GM18861 (cell line): Measurements from ENCODE around the gene LZTS3.
"Not testable (repeated sequence)": the region's sequence is repeated elsewhere in the genome, so short reads cannot be mapped to it uniquely, and the experiment has no call there.

ENCODE experiments used
- ATAC-seq: cut with Tn5 transposase; IDR thresholded peaks from one replicate; pipeline ENCODE4 v1.9.1; 2021; ENCODE audit not compliant: unreplicated experiment

Gene LZTS3

DNA sequence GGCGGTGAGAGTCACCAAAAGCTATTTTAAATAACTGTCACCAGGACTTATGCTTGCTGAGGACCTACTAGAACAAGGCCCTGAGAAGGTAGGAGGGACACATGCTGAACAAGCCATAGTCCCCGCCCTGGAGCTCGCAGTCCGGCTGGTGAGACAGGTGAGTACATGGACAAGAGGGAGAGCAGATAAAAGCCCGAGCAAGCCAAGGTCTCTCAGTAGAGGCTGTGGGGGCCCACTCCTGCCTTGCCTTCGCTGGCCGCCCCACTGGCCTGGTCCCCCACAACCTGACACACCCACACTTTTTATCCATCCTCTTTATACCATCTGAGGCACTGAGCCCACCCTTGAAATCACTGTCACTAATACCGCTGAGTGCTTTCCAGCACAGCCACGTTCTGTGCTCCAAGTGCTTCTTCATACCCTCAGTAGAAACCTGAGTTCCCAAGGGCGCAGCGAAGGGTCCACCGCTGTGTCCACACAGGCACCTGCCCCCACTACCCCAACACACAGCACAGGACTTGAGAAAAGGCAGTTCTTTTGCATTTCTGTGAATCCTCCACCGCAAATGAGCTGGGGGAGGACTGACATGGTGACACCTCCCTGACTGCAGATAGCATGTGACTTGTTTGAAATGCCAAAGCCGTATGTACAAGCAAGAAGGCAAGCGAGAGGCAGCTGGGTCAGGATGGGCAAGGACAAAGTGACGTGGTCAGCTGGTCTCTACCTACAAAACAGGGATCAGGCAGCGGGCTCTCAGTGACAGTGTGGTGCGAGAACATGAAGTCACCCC is 19.1 kb upstream of the LZTS3 start:
- no peak for ATAC-seq

DNA sequence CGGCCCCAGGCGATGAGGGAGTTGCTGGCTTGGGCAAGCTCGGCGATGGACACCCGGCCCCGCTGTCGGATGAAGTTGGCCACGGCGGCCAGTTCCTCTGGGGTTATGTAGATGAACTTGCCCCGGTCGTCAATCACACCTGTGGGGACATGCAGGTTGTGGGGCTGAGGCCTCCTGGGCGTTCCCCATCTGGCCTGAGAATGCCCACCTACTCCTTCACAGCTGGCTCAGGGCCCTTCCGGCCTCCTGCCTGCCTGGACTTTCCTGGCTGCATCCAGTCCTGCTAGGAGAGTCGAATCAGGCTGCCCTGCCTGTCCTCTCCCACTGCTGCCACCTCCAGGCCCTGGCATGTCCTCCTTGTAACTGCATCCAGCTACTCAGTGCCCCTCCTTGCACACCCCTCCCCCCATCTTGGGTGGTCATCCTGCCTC is 17.3 kb upstream of the LZTS3 start:
- no peak for ATAC-seq

DNA sequence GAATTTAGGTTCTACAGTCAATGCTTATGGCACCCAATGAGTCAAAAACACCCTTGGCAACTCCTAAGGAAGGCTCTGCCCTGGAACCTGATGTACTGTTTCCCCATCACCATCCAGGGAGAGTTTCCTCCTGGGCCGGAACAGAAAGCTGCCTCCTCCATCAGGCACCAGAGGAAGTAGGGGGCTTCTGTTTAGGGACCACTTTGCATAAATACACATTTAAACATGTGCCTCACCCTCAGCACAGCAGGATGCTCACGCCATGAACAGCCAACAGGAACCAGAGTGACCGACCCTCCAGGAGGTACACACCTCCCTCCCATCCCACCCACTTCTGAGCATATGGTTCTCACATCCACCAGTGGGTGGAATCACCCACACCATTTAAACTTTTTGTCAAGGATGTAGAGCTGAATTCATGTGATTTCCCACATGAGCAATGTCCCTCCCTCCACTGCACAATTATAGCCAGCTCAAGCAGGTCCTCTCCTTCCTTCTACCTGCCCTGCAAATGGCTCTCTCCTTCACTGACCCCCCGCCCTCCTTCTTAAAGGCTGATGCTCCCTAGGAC is 16.3 kb upstream of the LZTS3 start:
- no peak for ATAC-seq

DNA sequence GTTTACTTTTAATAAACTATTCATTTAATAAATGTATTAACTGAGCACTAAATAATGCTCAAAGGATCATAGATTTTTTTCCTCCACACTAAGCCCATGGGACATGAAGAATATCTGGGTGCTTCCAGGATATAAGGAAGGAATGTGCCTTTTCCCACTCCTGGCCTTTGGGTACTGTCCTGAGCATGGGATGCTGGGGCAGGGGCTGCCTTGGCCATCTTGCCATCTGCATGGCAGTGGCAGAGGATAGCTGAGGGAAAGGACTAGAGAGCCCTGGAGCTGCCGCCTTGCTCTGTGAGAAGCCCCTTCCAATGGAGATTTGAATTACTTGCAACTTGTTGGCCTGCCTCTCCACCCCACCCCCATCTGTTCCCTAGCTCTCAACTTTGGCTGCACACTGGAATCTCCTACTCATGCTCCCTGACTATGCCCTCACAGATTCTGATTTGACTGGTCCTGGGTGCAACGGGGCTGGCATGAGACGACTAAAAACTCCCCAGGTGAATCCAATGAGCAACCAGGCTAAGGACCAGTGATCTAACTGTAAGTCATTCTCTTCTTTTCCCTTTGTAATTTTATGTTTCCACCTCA is 15.6 kb upstream of the LZTS3 start:
- no peak for ATAC-seq

DNA sequence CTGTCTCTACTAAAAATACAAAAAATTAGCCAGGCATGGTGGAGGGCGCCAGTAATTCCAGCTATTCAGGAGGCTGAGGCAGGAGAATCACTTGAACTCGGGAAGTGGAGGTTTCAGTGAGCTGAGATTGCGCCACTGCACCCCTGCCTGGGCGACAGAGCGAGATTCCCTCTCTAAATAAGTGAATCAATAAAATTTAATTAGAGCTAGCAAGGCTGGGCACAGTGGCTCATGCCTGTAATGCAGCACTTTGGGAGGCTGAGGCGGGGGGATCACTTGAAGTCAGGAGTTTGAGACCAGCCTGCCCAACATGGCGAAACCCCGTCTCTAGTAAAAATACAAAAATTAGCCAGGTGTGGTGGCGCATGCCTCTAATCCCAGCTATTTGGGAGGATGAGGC is 14.5 kb upstream of the LZTS3 start:
- ATAC-seq: not testable (repeated sequence)

DNA sequence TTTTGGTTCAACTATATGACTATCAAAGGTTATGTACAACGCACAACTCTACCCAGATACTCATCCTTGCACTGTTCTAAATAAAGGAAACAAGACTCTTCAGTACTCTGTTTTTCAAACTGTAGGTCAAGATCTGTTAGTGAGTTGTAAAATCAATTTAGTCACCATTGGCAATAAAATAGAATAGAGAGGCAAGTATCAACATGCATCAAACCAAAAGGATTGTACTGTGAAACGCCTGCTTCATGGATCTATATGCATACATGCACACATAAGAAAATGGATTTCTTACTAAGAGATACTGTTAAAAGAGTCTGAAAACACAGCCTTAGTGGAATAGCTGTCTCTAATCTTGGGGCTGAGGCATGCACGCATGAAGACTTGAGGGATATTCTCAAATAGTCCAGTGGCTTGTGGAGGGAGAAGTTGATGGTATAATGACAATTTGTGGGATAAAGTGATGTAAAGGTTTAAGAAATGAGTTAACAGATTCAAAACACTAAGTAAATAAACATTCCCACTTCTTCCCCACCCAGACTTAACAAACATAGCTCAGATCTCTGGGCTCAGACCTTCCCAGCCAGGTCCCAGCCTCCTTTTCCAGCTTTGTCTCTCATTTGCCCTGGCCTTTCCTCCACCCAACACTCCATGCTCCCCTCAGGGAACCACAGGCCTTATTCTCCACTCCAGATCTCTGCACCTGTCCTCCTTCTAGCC is 10.7 kb upstream of the LZTS3 start:
- ATAC-seq: no peak

DNA sequence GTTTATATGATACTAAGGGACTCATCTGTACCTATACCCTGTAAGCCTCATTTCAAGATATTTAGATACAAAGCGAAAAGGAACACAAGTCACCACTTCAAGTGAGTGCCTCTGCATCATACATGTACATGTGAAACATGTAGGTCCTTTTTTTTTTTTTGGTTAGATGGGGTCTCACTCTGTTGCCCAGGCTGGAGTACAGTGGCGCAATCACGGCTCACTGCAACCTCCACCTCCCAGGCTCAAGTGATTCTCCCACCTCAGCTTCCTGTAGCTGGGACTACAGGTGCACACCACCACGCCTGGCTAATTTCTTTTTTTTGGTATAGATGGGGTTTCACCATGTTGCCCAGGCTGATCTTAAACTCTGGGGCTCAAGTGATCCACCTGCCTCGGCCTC is 9.1 kb upstream of the LZTS3 start:
- ATAC-seq: not testable (repeated sequence)

DNA sequence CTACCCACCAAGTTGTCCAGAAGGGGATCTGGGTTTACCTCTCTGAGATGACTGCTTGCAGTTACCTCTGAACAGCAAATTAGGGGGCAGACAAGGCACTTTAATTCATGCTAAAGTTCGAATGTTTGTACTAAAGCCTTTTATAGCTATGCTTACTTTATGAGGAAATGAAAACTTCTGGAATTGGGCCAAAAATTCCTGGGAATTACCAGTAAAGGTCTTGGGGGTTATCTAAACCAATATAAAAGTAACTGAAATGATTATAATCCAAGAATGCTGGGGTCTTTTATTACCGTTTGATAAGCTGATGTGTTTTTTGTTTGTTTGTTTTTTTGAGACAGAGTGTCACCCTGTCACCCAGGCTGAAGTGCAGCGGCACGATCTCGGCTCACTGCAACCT is 7.9 kb upstream of the LZTS3 start:
- ATAC-seq: no peak

DNA sequence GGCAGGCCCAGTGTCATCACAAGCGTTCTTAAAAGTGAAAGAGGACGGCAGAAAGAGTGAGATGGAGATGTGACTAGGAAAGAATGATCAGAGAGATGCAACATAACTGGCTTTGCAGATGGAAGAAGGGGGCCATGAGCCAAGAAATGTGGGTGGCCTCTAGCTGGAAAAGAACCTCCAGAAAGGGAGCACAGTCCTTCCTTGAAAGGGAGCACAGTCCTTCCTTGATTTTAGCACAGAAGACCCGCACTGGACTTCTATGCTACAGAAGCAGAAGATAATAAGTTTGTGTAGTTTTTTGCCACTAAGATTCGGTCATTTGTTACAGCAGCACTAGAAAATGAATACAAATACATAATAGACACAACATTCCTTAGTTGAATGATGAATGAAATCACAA is 7.0 kb upstream of the LZTS3 start:
- no peak for ATAC-seq

DNA sequence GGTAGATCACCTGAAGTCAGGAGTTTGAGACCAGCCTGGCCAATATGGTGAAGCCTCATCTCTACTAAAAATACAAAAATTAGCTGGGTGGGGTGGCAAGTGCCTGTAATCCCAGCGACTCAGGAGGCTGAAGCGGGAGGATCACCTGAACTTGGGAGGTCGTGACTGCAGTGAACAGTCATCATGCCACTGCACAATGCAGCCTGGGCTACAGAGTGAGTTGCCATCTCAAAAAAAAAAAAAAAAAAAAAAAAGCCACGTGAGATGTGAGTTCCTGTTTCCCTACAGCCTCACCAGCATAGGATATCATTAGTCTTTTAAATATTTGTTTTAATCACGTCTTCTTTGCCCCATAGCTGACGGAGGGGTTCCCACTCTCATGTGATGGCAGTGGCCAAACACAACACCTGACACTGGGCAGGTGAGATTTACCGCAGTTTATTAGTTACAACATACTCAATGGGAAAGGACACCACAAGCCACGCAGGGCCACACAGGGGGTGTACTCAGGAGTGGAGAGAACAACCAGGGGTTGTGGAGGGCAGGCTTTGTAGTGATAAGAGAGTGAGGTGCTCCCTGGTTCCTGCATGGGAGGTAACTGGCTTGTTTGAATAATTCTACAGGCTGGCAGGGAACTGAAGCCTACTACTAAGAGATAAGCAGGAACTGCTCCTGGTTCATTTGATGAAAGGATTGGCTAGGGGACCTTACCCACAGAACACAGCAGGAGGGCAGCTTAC is 4.6 kb upstream of the LZTS3 start:
- ATAC-seq: no peak

DNA sequence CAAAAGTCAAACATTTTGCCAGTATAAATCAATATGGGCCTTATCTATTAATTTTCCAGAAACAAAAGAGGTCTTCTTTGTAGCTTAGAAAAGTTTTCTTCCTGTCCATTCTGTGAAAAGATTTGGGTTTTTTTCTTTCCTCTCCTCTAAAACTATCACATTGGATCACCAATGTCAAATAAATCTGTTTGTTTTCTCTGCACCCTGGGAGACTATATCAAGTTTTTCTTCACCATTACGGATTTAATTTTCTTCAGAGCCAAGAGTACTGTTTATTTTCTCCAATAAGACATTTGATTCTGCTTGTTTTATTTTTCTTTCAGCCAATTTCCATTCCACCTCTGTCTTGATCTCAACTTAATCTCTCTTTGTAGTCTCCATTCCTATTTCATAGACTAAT is 1.9 kb upstream of the LZTS3 start:
- no peak for ATAC-seq

DNA sequence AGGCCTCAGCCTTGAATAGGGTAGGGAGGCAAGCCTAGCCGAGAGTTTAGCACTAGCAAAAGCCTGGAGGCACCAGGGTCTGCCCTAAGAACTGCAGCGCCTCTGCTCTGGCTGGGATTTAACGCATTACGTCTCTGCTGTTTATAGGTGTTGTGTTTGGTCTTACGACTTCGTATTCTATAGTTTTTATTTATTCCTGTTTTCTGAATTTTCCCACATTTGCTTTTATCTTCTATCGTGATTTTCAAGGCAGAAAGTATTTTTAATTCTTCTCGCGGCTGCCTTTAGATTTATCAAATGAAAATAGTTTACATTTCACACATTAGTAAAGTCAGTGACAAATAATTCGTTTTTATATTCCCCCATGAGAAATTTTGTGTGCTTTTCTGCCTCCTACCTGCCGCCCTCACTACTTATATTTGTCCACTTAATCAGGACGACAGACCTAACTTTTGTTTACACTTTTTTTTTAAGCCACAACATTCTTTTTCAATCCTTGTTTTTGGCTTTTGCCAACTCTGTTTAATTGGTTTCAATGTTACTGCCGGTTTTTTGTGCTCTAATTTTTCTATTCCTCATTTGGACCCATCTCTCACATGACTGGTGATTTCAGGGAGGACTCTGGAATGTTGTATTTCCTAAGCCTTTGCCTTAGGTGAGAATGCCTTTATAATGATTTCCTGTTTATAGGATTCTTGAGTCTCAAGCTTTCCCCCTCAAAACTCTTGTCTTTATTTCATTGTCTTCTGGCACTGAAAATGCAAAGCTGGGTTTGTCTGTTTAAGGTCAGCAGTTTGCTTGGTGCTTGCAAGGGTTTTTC is 1.3 kb upstream of the LZTS3 start:
- no peak for ATAC-seq

DNA sequence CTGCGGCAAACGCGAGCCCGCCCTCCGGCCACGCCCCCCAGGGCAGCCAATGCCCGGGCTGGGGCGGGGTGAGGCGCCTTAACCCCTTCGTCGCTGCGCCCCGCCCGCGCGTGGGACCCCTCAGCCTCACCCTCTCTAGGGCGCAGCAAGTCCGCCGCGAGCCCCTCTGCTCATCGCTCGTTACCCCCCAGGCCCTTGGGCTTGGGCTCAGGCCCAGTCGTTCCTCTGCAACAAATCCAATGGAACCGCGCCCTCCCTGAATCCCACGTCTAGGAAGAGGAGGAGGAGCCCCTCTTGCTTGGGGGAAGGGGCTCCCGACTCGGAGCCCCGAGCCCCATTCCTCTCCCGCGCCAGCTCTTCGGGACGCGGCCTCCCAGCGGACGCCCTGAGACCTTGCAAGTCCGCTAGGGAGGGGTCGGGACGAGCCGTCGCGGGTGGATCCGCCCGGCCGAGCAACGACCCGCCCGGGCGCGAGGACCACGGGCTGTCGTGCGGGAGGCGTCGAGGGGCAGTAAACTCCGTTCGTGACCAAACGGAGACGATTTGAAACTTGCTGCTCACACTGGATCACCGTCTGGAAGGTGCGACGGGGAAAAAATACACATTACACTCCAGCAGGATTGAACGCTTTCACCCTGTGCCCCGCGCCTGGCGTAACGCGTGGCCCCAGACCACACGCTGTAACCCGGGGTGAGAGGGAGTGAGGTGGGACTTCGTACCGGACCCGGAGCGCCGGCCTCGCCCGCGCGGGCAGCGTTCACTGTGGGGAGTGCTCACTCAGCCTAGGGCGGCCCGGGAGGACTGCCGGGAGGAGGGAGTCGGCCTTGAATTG is 477 bp upstream of the LZTS3 start:
- no peak for ATAC-seq

DNA sequence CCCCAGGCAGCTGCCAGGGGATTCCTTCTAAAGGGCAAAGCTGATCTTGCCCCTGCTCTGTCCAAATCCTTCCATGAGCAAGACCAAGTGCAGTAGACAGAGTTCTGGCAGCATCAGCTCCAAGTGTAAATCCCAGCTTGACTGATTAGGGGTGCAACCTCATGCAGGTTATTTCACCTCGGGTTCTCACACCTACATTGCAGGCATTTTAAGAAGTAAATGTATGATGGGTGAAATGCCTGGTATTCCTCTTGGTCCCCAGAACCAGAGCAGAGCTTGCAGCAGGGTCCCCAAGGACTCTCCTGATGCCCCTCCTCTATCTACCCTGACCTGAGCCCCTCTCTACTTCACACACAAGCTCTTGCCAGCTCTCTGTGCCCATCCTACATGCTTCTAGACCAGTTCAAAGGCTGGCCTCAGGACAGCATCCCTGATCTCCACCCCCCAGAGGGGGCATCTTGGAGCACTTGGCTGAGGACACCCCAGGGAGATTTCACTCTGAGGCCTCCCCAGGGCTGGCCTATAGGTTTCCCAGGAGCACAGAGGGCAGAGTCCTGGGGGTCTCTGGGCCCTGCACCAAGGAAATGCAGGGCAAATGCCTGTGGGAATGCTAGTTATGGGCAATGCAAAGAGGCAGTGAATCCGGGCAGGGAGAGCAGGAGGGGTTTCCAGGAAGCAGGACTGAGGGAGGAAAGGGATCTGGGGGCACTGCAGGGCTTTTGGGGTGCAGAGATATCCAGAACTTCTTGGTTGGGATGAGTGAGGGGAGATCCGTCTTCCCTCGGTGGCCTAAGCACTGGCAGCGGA is 1.0 kb downstream of the LZTS3 start:
- ATAC-seq: no peak

DNA sequence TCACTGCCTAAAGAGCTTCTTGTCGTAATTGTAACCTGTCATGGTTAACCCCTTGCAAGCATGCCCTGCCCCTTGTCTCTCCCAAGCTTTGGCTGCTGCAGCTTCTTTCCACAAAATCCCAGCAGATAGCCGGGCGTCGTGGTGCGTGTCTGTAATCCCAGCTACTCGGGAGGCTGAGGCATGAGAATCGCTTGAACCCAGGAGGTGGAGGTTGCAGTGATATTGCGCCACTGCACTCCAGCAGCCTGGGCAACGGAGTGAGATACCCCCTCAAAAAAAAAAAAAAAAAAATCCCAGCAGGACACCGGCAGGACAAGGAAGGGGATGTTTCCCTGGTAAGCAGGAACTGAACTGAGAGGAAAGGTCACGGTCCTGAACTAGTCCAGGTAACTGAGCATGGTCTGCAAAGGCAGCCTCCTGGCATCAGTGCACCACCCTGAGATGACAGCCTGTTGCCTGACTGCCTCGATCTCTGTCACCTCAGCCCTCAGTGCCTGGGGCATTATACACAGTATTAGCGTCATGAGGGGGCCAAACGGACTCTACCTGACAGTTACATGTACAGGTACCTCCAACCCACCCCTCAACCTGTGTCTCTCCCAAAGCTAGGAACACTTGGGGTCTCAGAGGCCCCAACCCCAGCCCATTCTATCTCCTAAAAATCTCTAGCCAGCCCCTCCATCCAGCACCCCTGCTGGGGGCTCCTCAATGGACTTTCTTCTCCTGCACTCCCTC is 1.8 kb downstream of the LZTS3 start:
- no peak for ATAC-seq

DNA sequence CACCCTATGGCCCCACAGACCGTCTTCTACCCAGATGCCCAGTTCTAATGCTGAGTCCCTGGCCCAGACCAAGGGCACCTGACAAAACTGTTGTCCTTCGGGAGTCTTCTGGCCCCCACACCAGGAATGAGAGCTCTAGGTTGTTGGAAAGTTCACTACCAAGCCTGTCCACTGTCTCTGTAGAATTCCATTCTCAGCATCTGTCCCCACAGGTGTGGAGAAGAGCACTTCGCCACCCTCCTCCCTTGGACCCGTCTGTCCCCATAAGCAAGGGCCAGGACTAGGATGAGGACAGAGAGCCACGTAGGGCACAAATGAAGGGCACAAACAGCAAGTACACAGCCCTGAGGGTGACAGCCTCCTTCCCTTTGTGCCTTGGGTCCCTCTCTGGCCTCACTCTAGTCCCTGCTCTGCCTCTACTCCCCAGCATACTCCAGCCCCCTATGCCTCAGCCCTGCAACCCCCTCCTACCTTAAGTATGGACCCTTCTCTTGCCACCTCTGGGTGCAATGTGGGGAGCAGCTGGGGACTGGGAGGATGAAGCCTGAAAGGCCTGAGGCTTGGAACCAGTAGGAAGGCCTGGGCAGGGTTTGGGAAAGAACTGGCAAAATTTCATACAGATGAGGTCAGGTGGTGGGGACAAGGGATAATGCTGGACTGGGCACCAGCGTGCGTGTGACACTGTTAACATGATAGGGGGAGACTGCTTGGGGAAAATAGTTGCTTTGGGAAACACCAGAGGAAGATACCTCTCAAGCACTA is 4.3 kb downstream of the LZTS3 start:
- ATAC-seq: no peak
